NCI-H2029 treated with DMSO at 0.1 percent for 48 hours (cell line): ENCODE data around the gene FARS2.
A peak's percentile ranks its signal among the peaks of the same experiment; 100 is the strongest.

Experiments used
- DNase-seq: peaks from one replicate; lab custom pipeline; 2025; lab: John Stamatoyannopoulos, UW

FARS2 gene

DNA sequence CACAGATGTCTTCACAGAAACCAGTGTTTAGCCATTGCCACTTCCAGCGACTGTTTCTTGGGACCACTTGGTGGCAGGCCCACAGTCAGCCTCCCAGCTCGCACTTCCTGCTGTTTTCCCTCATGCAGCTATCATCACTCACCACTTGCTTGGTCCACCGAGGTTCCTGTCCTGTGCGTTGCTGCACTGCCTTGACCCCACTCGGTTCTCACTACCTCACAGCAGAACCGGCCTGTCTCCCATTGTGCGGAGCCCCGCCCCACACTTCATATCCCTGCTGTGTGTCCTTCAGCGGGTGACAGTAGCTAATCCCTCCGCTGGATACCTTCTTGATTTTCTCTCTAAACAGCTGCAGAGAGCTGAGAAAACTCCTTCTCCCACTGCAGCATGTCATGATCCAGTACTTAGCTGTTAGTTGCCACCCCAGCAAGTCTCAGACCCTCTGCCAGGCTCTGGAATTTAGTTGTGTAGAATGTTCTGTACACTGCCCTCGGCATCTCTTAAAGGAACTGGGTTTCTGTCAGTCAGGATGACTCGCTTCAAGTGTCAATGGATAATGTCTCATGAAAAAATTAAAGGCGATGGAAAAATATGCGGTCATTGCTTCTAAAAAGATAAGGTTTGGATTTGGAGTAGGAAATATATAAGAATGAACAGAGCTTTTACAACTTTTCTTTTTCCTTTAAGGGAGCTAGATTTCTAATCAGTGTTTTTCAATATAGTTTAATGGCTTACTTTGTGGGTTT, 208.0 kb downstream of the FARS2 start:
- no peak for DNase-seq

DNA sequence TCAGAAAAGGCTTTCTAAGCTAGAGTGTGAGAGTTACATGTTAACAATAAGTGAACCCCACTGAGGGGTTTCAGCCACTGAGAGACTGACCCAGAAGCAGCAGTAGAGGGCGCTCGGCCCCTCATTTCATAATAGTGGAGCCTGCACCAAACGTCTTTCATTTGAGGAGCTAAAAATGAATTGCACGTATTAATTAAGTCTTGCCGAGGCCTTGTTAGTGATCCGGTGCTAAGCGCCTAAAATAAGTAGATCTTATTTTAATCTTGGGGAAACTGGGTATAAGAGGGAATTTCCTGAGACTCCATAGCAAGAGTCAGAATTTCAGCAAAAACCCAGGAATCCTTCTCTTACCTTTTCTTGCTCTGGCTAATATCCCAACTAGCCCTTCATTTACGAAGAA, 209.7 kb downstream of the FARS2 start:
- DNase-seq, result peak; percentile 96

DNA sequence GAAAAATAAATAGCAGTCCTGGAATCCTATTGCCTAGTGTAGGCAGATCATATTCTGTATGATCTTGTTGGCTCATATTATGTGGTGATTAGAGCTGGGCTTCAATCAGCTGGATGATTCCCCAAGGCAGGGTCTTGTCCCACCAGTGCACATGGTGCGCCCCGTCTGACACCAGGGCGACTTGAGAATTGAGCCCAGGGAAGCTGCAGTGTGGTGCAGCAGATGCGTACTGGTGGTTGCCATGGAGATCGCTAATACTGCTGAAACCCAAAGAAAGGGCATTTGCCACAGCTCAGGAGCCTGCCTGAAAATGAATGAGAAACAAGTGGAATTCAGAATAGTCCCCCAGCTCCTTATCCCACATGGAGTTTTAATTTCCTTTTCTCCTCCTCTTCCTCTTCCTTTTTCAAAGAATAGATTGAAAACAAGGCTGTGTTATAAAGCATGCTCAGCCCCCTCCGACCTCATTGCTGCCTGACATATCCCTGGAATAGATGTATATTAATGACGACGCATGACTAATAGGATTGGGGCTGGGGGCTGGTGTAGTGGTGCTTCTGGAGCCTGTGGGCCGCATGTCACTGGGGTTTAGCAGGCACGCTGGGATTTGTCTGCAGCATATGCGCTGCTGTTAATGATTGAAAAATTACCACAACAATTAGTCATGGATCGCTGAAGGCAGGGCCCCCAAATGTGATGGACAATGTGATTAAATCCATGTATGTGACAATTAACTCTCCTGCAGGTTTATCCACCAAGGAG, 210.5 kb downstream of the FARS2 start:
- DNase-seq, result peak; percentile 90

- peak; percentile 27 for DNase-seq
Measured at GRCh38 chr6:5472571-5472970, 211.3 kb downstream of the FARS2 start.

DNA sequence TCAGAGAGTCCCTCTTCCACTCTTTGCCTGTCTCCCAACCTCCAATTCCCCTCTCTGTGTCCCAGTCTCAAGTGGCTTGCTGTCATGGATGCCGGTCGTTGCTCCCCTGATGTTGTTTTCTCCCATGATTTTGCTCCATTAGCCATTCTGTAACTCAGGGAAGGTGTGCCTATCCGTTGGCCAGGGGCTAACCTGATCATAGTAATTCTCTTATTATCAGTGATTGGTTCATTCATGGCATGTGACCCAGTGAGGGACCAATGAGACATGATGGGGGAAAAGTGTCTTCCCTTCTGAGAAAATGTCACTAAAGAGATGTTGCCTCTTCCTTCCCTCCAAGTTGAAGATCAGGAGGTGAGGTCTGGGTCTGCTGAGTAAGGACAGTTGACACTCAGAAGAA, 214.5 kb downstream of the FARS2 start:
- no peak for DNase-seq

- no peak for DNase-seq
Measured at GRCh38 chr6:5478380-5478779, 217.1 kb downstream of the FARS2 start.

GRCh38 chr6:5481033-5481432, 219.7 kb downstream of the FARS2 start:
- DNase-seq, result peak; percentile 82

DNA sequence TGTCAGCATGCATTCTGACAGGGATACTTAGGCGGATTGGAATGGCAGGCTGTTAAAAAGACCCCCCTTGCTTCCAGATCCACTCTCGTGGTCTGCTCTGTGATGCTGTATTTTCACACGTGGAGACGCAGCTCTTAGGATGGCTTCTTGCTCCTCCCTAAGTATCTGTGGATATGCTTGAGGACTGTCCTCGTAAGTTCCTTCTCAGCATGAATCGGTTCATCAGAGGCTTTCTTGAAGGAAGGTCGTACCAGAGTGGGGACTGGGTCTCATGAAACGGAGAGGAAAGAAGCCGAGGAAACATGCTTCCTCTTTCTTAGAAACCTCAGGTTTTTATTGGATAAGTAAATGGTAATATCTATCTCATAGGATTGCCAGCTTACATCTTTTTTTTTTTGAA, 220.4 kb downstream of the FARS2 start:
- no peak for DNase-seq

DNA sequence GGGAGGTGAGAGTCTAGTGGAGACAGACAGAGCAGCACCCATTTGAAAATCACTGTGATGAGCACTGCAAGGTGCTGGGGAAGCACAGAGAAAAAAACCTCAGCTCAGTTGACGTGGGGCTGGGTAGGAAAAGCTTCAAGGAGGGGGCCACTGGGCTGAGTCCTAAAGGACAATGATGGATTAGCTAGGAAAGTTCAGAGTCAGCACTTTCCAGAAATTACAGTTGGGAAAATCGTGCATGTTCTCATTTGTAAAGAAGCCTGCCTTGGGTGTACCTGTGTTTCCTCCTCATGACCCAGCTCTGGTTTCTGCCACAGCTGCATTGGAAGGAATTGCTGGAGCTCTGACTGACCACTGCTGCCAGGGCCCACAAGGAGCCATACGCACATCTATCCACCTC, 221.3 kb downstream of the FARS2 start:
- no peak for DNase-seq

GRCh38 chr6:5484692-5485091, 223.4 kb downstream of the FARS2 start:
- no peak for DNase-seq

GRCh38 chr6:5486214-5486613, 224.9 kb downstream of the FARS2 start:
- no peak for DNase-seq

- peak; percentile 96 for DNase-seq
Measured at GRCh38 chr6:5490501-5491069, 229.3 kb downstream of the FARS2 start.

- no peak for DNase-seq
Measured at GRCh38 chr6:5492356-5492755, 231.0 kb downstream of the FARS2 start.

- no peak for DNase-seq
Measured at GRCh38 chr6:5493806-5494205, 232.5 kb downstream of the FARS2 start.

DNA sequence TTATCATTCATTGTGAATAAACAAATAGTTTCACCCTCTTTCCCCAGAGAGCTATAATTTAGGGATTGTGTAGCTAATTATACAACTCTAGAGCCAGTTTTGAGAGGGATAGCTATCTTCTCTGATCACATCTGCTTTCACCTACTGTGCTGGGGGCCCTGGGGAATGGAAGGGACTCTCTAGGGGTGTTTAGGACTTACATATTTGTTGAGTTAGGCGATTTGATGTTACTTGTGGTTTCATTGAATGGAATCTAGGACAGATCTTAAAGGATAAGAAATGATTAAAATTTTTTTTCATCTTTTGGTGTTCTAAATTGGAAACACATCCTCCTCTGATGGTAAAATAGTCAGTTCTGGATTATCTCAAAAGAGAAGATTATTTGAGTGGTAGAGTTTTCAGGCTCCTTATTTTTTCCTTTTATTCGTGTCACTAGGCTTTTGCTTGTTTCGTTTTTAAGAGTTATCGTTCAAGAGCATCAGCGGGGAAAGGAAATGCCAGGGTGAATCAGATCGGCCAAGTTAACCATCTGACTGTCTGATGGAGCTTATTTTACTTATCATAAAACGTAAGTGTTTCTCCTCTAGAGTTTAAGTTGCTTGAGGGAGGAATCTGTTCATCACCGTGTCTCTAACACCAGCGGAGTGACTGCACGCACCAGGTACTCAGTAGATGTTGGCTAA, 236.7 kb downstream of the FARS2 start:
- DNase-seq, result no peak

GRCh38 chr6:5498579-5498899, 237.2 kb downstream of the FARS2 start:
- no peak for DNase-seq

GRCh38 chr6:5499644-5500306, 238.5 kb downstream of the FARS2 start:
- DNase-seq, result no peak

DNA sequence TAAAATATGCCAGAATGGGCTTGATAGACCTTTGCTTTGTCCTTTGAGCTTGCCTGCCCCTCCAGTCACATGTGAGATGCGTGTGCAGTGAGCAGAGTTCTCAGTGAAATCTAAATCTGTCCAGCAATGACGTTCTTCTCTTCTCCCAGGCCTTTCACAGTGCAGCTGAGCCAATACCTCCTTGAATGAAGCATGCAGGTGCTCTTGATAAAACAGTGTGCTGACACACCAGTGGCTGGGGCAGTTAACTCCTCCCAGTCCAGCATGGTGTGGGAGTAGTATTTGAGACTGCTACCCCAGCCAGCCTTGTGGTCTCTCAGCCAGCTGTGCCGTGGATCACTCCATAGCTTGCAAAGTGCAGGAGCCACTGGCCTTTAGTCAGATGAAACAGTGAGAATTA, 240.5 kb downstream of the FARS2 start:
- peak; percentile 99 for DNase-seq

GRCh38 chr6:5504078-5504477, 242.8 kb downstream of the FARS2 start:
- DNase-seq, result no peak

DNA sequence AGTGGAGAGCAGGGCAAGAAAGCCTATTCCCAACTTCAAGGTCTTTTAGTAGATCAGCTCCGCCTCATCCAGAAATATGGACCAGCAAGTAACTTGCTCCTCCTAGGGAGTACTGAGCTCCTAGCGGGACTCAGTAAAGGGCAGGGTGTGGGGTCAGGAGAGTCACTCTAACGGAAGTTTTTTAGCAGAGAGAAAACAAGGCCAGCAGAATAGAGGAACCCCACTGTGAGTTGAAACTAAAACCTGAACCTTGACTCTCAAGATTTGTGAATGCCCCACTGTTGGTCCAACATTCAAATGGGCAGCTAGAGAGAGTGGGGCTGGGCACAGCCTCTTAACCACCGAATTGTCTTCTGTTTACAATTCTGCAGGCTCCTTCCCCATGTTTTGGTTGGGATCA, 244.8 kb downstream of the FARS2 start:
- no peak for DNase-seq

DNA sequence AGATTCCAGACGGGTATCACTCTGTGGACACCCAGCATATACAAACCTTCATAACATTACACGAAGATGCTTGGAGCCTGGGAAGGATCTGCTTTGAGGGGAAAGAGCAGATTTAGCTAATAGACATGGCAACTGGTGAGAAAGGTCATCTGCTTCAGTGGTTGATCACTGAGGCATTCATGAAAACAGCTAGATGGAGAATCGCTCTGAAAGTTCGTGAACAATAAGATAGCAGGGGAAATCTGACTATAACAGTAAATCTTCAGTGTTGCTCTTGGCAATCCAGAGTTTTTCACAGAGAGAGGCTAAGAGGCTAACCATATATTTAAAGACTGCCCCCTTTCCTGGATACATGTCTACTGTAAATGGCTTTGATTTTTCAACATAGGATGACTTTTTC, 245.3 kb downstream of the FARS2 start:
- no peak for DNase-seq

DNA sequence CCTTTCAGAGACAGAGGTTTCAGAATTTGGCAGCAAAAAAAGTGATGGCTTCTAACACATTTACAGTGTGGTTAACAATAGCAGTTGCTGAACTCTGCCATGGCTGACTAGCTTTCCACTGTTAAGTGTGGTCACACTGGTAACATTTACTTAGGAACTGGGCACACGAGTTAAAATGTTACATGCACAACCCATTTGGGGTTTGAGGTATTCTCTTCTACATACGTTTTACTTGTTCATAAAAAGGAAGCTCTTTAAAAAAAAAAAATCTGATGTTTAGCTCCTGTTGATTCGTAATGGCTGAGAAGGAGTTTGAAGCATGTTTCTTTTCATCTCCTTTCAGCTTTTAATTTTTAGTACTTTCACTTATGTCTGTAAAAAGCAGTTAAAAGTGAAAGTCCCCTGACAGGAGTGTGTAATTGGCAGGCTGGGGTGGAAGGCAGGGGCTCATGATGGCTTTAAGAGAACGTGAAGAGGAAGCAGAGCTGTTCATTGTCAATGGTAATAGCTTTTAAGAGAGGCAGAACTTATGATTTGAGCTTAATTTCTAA, 245.9 kb downstream of the FARS2 start:
- no peak for DNase-seq
